HAP-1 (cell line): ENCODE measurements around the gene USP6.
"Not testable (repeated sequence)": the region's sequence is repeated elsewhere in the genome, so short reads cannot be mapped to it uniquely, and the experiment has no call there.

Experiments
- DNase-seq, 2 experiments: peaks; one replicate each; pipeline ENCODE4 v3.0.0-alpha.2; 2016 to 2020; ENCODE audit warnings: low spot score in 2 of 2
- H3K27me3 ChIP-seq: fragments of 250-450 bp; sonication (Bioruptor Pico); 2 replicates; pipeline ENCODE4 v1.5.1; 2020; ENCODE audit warnings: low read depth, mild to moderate bottlenecking, moderate library complexity
- H3K36me3 ChIP-seq: fragments of 250-450 bp; sonication (Bioruptor Pico); replicated peaks from 2 replicates; pipeline ENCODE4 v1.5.1; 2020; ENCODE audit warnings: mild to moderate bottlenecking
- H3K4me1 ChIP-seq: fragments of 250-450 bp; sonication (Bioruptor Pico); 2 replicates; pipeline ENCODE4 v1.5.1; 2020; ENCODE audit warnings: mild to moderate bottlenecking
- H3K4me3 ChIP-seq: fragments of 250-450 bp; sonication (Bioruptor Pico); 2 replicates; pipeline ENCODE4 v1.5.1; 2020; ENCODE audit warnings: mild to moderate bottlenecking, moderate library complexity
- H3K9me3 ChIP-seq: fragments of 250-450 bp; sonication (Bioruptor Pico); 2 replicates; pipeline ENCODE4 v1.5.1; 2020; ENCODE audit warnings: mild to moderate bottlenecking, moderate library complexity
- in situ Hi-C: fragments of 300-500 bp; cut with MboI; formaldehyde crosslinking; loops from 3 replicates; pipeline ENCODE4 v1.14.3; 2020; ENCODE audit warnings: low sequenced_read_pairs, inconsistent platforms, mixed read lengths

Gene USP6

GRCh38 chr17:5115673-5116651 is at the start of gene USP6:
Gene USP6 (plus strand): TSS chr17:5116032. CDS start chr17:5130368, 14,336 bp downstream.
- in situ Hi-C loops = no loop called here
- Histone ChIP-seq H3K4me1 (peaks cover 5% of the 10 kb centered on the region), H3K4me3 (no peak within 1 kb of the TSS), H3K9me3 (peaks cover 5% of the 10 kb centered on the region), H3K36me3 (no peaks in the 10 kb centered on the region; the same call in 1 of the 2 replicates), H3K27me3 (no peaks in the 10 kb centered on the region)
- no peak for DNase-seq

- H3K27me3 ChIP-seq = no peaks in the 10 kb centered on the region
- no peak overlapping the region for H3K4me3 ChIP-seq
- no peaks in the 10 kb centered on the region for H3K4me1 ChIP-seq
- no peak for DNase-seq
- no peaks in the 10 kb centered on the region for H3K36me3 ChIP-seq
- H3K9me3 ChIP-seq = no peaks in the 10 kb centered on the region
- in situ Hi-C loops = loop anchor here (10.0 kb wide), 1 partner anchor 153 kb away; no protein-coding TSS in a partner anchor
Observed at GRCh38 chr17:5068236-5068635, 47.6 kb upstream of the USP6 start.

DNA sequence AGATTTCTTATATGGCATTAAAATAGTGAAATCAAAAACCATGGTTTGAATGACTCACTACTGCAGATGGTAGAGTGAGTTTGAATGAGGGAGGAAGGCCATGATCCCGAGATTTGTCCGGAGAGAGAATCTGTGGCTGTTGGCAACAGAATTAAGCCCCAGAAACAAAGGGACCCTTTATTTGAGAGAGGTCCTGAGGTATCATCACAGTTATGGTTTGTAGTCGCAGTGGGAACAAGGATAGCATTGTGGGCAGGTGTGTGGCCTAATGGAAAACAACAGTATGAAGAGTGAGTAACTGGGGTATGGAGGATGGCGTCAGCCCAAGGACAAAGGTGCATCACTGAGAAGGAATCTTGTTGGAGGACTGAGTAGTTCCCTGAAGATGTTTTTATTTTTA is 46.1 kb upstream of the USP6 start:
- no peaks in the 10 kb centered on the region for H3K36me3 ChIP-seq
- in situ Hi-C loops = loop anchor here (10.0 kb wide), 1 partner anchor 155 kb away; no protein-coding TSS in a partner anchor

GRCh38 chr17:5075472-5075871 is 40.4 kb upstream of the USP6 start:
- Histone ChIP-seq H3K9me3 (peaks cover 16% of the 10 kb centered on the region), H3K4me1 (peaks cover 13% of the 10 kb centered on the region)
- H3K4me3 ChIP-seq, H3K36me3 ChIP-seq, H3K27me3 ChIP-seq, in situ Hi-C loops, DNase-seq: not testable (repeated sequence)

More for the DNA sequence above, 46.1 kb upstream of the USP6 start:
- Histone ChIP-seq H3K4me3 (no peak overlapping the region), H3K4me1 (peaks cover 6% of the 10 kb centered on the region), H3K27me3 (no peaks in the 10 kb centered on the region), H3K9me3 (no peaks in the 10 kb centered on the region; the same call in 1 of the 2 replicates)
- no peak for DNase-seq

GRCh38 chr17:5077275-5077674 is 38.6 kb upstream of the USP6 start:
- in situ Hi-C loops = not testable (repeated sequence)

DNA sequence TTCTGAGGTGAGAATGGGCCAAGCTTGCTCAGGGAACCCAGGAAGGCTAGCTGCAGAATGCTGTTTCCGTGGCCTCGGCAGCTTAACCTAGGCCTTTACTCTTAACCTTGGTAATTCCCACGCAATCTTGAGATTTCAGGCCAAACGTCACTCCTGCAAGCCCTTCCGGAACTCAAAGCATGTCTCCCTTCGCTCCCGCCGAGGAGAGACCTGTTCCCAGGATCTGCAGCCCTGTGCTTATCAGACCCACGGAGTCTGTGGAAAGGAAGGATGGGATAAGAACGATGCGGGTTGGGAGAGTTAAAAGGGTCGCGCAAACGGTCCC is 38.1 kb upstream of the USP6 start:
- Histone ChIP-seq H3K4me3 (no peak overlapping the region), H3K9me3 (peaks cover 16% of the 10 kb centered on the region), H3K27me3 (no peaks in the 10 kb centered on the region), H3K36me3 (no peaks in the 10 kb centered on the region), H3K4me1 (peaks cover 13% of the 10 kb centered on the region)
- in situ Hi-C loops = no loop called here
- DNase-seq = no peak

More at GRCh38 chr17:5077275-5077674, 38.6 kb upstream of the USP6 start:
- H3K4me1 ChIP-seq = peaks cover 13% of the 10 kb centered on the region
- not testable (repeated sequence) for H3K27me3 ChIP-seq, DNase-seq, H3K36me3 ChIP-seq, H3K4me3 ChIP-seq
- H3K9me3 ChIP-seq = peaks cover 16% of the 10 kb centered on the region

GRCh38 chr17:5078106-5079028 is 37.5 kb upstream of the USP6 start, which contains the start of gene ZFP3:
Gene ZFP3 (plus strand): TSS chr17:5078467. CDS start chr17:5091505, 13,038 bp downstream.
- no peak for DNase-seq
- in situ Hi-C loops = no loop called here
- Histone ChIP-seq H3K9me3 (peaks cover 16% of the 10 kb centered on the region), H3K36me3 (no peaks in the 10 kb centered on the region), H3K27me3 (no peaks in the 10 kb centered on the region), H3K4me1 (peaks cover 13% of the 10 kb centered on the region), H3K4me3 (no peak within 1 kb of the TSS)

DNA sequence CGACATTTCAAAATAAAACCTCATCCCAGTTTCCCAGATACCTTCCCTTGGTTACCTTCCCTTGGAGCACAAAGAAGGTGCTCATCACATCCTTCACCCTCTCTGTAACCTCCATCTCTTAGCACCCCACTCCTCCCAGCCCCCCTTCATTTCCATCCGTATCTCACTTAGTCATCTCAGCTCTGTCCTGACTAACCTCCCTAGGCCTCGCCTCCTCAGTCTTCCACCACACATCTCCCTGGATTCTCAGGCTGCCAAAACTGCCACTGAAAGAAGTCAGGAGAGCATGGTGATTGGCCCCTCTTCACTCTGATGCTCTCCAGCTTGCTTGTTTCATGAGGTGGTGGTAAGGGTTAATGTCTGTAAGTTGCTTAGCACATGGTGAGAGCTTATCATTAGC is 35.2 kb upstream of the USP6 start:
- H3K9me3 ChIP-seq = peaks cover 18% of the 10 kb centered on the region
- no peaks in the 10 kb centered on the region for H3K27me3 ChIP-seq
- in situ Hi-C loops = no loop called here
- peaks cover 3% of the 10 kb centered on the region for H3K4me1 ChIP-seq
- H3K36me3 ChIP-seq = no peaks in the 10 kb centered on the region
- DNase-seq = no peak
- H3K4me3 ChIP-seq = no peak overlapping the region

GRCh38 chr17:5092218-5093010 is 23.4 kb upstream of the USP6 start:
- in situ Hi-C loops = no loop called here
- no peak for DNase-seq
- H3K4me3 ChIP-seq = no peak overlapping the region
- no peaks in the 10 kb centered on the region for H3K27me3 ChIP-seq
- no peaks in the 10 kb centered on the region for H3K4me1 ChIP-seq
- H3K9me3 ChIP-seq = peaks cover 48% of the 10 kb centered on the region
- no peaks in the 10 kb centered on the region for H3K36me3 ChIP-seq

- Histone ChIP-seq H3K9me3 (peaks cover 34% of the 10 kb centered on the region), H3K27me3 (no peaks in the 10 kb centered on the region), H3K36me3 (no peaks in the 10 kb centered on the region), H3K4me1 (no peaks in the 10 kb centered on the region), H3K4me3 (no peak overlapping the region)
- DNase-seq = no peak
- in situ Hi-C loops = no loop called here
Observed at GRCh38 chr17:5096731-5097100, 19.1 kb upstream of the USP6 start.

- H3K4me3 ChIP-seq = no peak overlapping the region
- H3K4me1 ChIP-seq = no peaks in the 10 kb centered on the region
- H3K27me3 ChIP-seq = no peaks in the 10 kb centered on the region
- no peak for DNase-seq
- peaks cover 28% of the 10 kb centered on the region for H3K9me3 ChIP-seq
- no peaks in the 10 kb centered on the region for H3K36me3 ChIP-seq
- in situ Hi-C loops = no loop called here
Observed at GRCh38 chr17:5097101-5097834, 18.6 kb upstream of the USP6 start.

- H3K36me3 ChIP-seq = no peaks in the 10 kb centered on the region
- peaks cover 17% of the 10 kb centered on the region for H3K9me3 ChIP-seq
- in situ Hi-C loops = no loop called here
- H3K4me3 ChIP-seq = no peak overlapping the region
- no peaks in the 10 kb centered on the region for H3K27me3 ChIP-seq
- DNase-seq = no peak
- no peaks in the 10 kb centered on the region for H3K4me1 ChIP-seq
Observed at GRCh38 chr17:5099271-5099670, 16.6 kb upstream of the USP6 start.
